ENCODE measurements around the gene GATD1. TPM values are rescaled to one million over a fixed set of nuclear protein-coding genes. Genes with fewer than 3 reads are reported as not detected.

The GATD1 gene
- total RNA-seq, 1 donor from 2014 or later, result 94.9 TPM

- Mint-ChIP-seq H3K9me3 (no peaks in the 10 kb centered on the region), H3K27me3 (ENCODE audit: low read depth) (no peaks in the 10 kb centered on the region), H3K36me3 (ENCODE audit: low read depth) (peaks cover 5% of the 10 kb centered on the region), H3K27ac (ENCODE audit: unreplicated experiment) (no peak overlapping the region), H3K4me1 (peaks cover 20% of the 10 kb centered on the region), H3K4me3 (peak overlapping the region; percentile 15)
- no peak for DNase-seq (ENCODE audit: low read depth, low spot score)
- no peak for TF ChIP-seq CTCF (conservative IDR thresholded peaks at IDR 0.05)
Measured at GRCh38 chr11:813456-814096, 36.3 kb upstream of the GATD1 start.

DNA sequence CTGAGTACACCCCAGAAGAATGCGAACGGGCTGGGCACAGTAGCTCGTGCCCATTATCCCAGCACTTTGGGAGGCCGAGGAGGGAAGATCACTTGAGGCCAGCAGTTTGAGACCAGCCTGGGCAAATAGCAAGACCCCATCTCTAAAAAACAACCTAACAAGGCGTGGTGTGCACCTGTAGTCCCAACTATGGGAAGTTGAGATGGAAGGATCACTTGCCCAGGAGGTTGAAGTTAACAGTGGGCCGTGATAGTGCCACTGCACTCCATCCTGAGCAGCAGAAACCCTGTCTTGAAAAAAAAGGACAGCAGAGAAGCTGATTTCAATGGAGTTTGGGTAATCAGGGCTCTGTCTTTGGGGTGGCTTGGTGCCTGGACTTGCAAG, 35.8 kb upstream of the GATD1 start:
- no peak overlapping the region for H3K27ac Mint-ChIP-seq (ENCODE audit: unreplicated experiment)
- peak overlapping the region; percentile 89 for H3K4me3 Mint-ChIP-seq

GRCh38 chr11:812390-812789, 35.1 kb upstream of the GATD1 start:
- Mint-ChIP-seq H3K27me3 (ENCODE audit: low read depth) (no peaks in the 10 kb centered on the region), H3K9me3 (no peaks in the 10 kb centered on the region), H3K4me1 (peaks cover 27% of the 10 kb centered on the region), H3K4me3 (peak overlapping the region; percentile 89), H3K27ac (ENCODE audit: unreplicated experiment) (no peak overlapping the region), H3K36me3 (ENCODE audit: low read depth) (peaks cover 5% of the 10 kb centered on the region)
- TF ChIP-seq CTCF (conservative IDR thresholded peaks at IDR 0.05), result no peak
- no peak for DNase-seq (ENCODE audit: low read depth, low spot score)

More for the DNA sequence above, 35.8 kb upstream of the GATD1 start:
- Mint-ChIP-seq H3K9me3 (no peaks in the 10 kb centered on the region), H3K27me3 (ENCODE audit: low read depth) (no peaks in the 10 kb centered on the region), H3K36me3 (ENCODE audit: low read depth) (peaks cover 5% of the 10 kb centered on the region), H3K4me1 (peaks cover 23% of the 10 kb centered on the region)
- DNase-seq (ENCODE audit: low read depth, low spot score), result no peak
- TF ChIP-seq CTCF (conservative IDR thresholded peaks at IDR 0.05), result no peak

- Mint-ChIP-seq H3K4me3 (peak overlapping the region; percentile 89), H3K4me1 (peaks cover 27% of the 10 kb centered on the region), H3K27me3 (ENCODE audit: low read depth) (no peaks in the 10 kb centered on the region), H3K36me3 (ENCODE audit: low read depth) (peaks cover 5% of the 10 kb centered on the region), H3K9me3 (no peaks in the 10 kb centered on the region), H3K27ac (ENCODE audit: unreplicated experiment) (no peak overlapping the region)
- DNase-seq (ENCODE audit: low read depth, low spot score), result no peak
- TF ChIP-seq CTCF (conservative IDR thresholded peaks at IDR 0.05), result no peak
Measured at GRCh38 chr11:811446-812245, 34.4 kb upstream of the GATD1 start.

DNA sequence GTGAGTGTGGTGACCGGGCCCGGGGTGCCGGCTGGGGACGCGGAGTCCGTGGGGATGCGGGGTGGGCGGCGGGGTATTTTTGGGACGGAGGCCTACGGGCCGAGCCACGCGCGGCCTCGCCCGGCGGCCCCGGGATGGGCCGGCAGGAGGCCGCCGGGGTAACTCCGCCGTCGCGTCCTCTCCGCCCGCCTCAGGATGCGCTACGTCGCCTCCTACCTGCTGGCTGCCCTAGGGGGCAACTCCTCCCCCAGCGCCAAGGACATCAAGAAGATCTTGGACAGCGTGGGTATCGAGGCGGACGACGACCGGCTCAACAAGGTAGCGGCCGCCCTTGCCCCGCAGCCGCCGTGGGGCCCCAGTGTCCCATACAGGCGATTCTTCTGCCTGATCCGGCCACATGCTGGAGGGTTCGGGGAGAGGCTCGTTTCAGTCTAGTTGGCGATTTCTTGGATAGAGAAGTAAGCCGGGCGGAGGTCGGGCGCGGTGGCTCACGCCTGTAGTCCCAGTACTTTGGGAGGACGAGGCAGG, 32.8 kb upstream of the GATD1 start:
- peak; percentile 19 for TF ChIP-seq CTCF (conservative IDR thresholded peaks at IDR 0.05)
- Mint-ChIP-seq H3K4me3 (peak overlapping the region; percentile 97), H3K36me3 (ENCODE audit: low read depth) (peaks cover 5% of the 10 kb centered on the region), H3K9me3 (no peaks in the 10 kb centered on the region), H3K27me3 (ENCODE audit: low read depth) (no peaks in the 10 kb centered on the region), H3K27ac (ENCODE audit: unreplicated experiment) (peak overlapping the region; percentile 57), H3K4me1 (peaks cover 27% of the 10 kb centered on the region)
- no peak for DNase-seq (ENCODE audit: low read depth, low spot score)
